ENCODE measurements around the gene AKAP7. TPM values are rescaled to one million over a fixed set of nuclear protein-coding genes. Genes with fewer than 3 reads are reported as not detected.
"Not testable (repeated sequence)": the region's sequence is repeated elsewhere in the genome, so short reads cannot be mapped to it uniquely, and the experiment has no call there.

The AKAP7 gene
- polyA plus RNA-seq, 1 donor = 53.1 TPM

GRCh38 chr6:131283466-131284175 lies 148.4 kb downstream of the AKAP7 start:
- Histone ChIP-seq H3K4me3 (ENCODE audit: low read length) (no peak overlapping the region), H3K27ac (ENCODE audit: low read length) (peak overlapping the region; percentile 91), H3K4me1 (ENCODE audit: control insufficient read depth, insufficient read depth, low read length) (peaks cover 31% of the 10 kb centered on the region), H3K9me3 (ENCODE audit: control insufficient read depth, low read depth, low read length) (no peaks in the 10 kb centered on the region), H3K27me3 (ENCODE audit: control insufficient read depth, insufficient read depth, low read length) (no peaks in the 10 kb centered on the region), H3K36me3 (ENCODE audit: control insufficient read depth, insufficient read depth, low read length) (peaks cover 8% of the 10 kb centered on the region)
- 30% methylated on average over 4 of the region's 7 CpGs for WGBS (ENCODE audit: insufficient coverage, low lambda C conversion rate)
- DNase-seq = peak; percentile 77 to 86

GRCh38 chr6:131285548-131285947 lies 150.3 kb downstream of the AKAP7 start:
- Histone ChIP-seq H3K4me3 (ENCODE audit: low read length) (no peak overlapping the region), H3K27me3 (ENCODE audit: control insufficient read depth, insufficient read depth, low read length) (no peaks in the 10 kb centered on the region), H3K36me3 (ENCODE audit: control insufficient read depth, insufficient read depth, low read length) (peaks cover 8% of the 10 kb centered on the region), H3K9me3 (ENCODE audit: control insufficient read depth, low read depth, low read length) (no peaks in the 10 kb centered on the region), H3K27ac (ENCODE audit: low read length) (no peak overlapping the region), H3K4me1 (ENCODE audit: control insufficient read depth, insufficient read depth, low read length) (peaks cover 31% of the 10 kb centered on the region)
- no CpG with 5 or more reads among the region's 1 CpG for WGBS (ENCODE audit: insufficient coverage, low lambda C conversion rate)
- no peak for DNase-seq

- no peak overlapping the region for H3K27ac ChIP-seq (ENCODE audit: low read length)
- H3K4me1 ChIP-seq (ENCODE audit: control insufficient read depth, insufficient read depth, low read length) = peaks cover 31% of the 10 kb centered on the region
- H3K9me3 ChIP-seq (ENCODE audit: control insufficient read depth, low read depth, low read length) = no peaks in the 10 kb centered on the region
- no CpG with 5 or more reads among the region's 2 CpGs for WGBS (ENCODE audit: insufficient coverage, low lambda C conversion rate)
- H3K4me3 ChIP-seq (ENCODE audit: low read length) = no peak overlapping the region
- no peak for DNase-seq
- no peaks in the 10 kb centered on the region for H3K27me3 ChIP-seq (ENCODE audit: control insufficient read depth, insufficient read depth, low read length)
- H3K36me3 ChIP-seq (ENCODE audit: control insufficient read depth, insufficient read depth, low read length) = peaks cover 8% of the 10 kb centered on the region
These were observed 151.3 kb downstream of the AKAP7 start for GRCh38 chr6:131286469-131287040.

DNA sequence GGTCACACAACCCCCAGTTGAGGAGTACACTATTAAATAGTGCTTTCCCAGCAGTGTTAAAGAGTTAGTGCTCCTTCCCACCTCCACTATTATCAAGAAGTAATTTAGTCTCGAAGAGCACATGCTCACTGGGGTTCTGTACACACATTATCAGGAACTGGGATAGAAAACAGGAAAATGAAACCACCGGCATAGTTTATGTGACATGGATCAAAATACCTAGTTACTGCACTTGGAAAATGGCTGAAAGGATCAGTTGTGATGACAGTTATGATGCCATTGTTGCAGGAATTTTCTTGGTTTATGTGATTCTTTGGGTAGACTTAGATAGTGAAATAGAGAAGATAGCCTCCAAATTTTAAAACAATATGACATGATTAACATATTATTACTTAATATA lies 152.9 kb downstream of the AKAP7 start:
- no peak overlapping the region for H3K4me3 ChIP-seq (ENCODE audit: low read length)
- no CpG with 5 or more reads among the region's 2 CpGs for WGBS (ENCODE audit: insufficient coverage, low lambda C conversion rate)
- DNase-seq = peak in 1 of 2 donors; percentile 27
- H3K4me1 ChIP-seq (ENCODE audit: control insufficient read depth, insufficient read depth, low read length) = peaks cover 30% of the 10 kb centered on the region
- no peaks in the 10 kb centered on the region for H3K27me3 ChIP-seq (ENCODE audit: control insufficient read depth, insufficient read depth, low read length)
- H3K9me3 ChIP-seq (ENCODE audit: control insufficient read depth, low read depth, low read length) = no peaks in the 10 kb centered on the region
- H3K36me3 ChIP-seq (ENCODE audit: control insufficient read depth, insufficient read depth, low read length) = peaks cover 6% of the 10 kb centered on the region
- no peak overlapping the region for H3K27ac ChIP-seq (ENCODE audit: low read length)

- Histone ChIP-seq H3K9me3 (ENCODE audit: control insufficient read depth, low read depth, low read length) (no peaks in the 10 kb centered on the region), H3K27me3 (ENCODE audit: control insufficient read depth, insufficient read depth, low read length) (no peaks in the 10 kb centered on the region), H3K36me3 (ENCODE audit: control insufficient read depth, insufficient read depth, low read length) (peaks cover 3% of the 10 kb centered on the region), H3K4me1 (ENCODE audit: control insufficient read depth, insufficient read depth, low read length) (peaks cover 22% of the 10 kb centered on the region), H3K4me3 (ENCODE audit: low read length) (no peak overlapping the region), H3K27ac (ENCODE audit: low read length) (no peak overlapping the region)
- 100% methylated on average over 1 of the region's 4 CpGs for WGBS (ENCODE audit: insufficient coverage, low lambda C conversion rate)
- no peak for DNase-seq
These were observed 155.7 kb downstream of the AKAP7 start for GRCh38 chr6:131290955-131291354.

GRCh38 chr6:131292145-131292938 lies 157.1 kb downstream of the AKAP7 start:
- no peak overlapping the region for H3K4me3 ChIP-seq (ENCODE audit: low read length)
- H3K36me3 ChIP-seq (ENCODE audit: control insufficient read depth, insufficient read depth, low read length) = no peaks in the 10 kb centered on the region
- H3K27me3 ChIP-seq (ENCODE audit: control insufficient read depth, insufficient read depth, low read length) = no peaks in the 10 kb centered on the region
- peak overlapping the region; percentile 10 for H3K27ac ChIP-seq (ENCODE audit: low read length)
- peak in 1 of 2 donors; percentile 41 for DNase-seq
- no peaks in the 10 kb centered on the region for H3K9me3 ChIP-seq (ENCODE audit: control insufficient read depth, low read depth, low read length)
- peaks cover 22% of the 10 kb centered on the region for H3K4me1 ChIP-seq (ENCODE audit: control insufficient read depth, insufficient read depth, low read length)
- WGBS (ENCODE audit: insufficient coverage, low lambda C conversion rate) = 20% methylated on average over 1 of the region's 2 CpGs

DNA sequence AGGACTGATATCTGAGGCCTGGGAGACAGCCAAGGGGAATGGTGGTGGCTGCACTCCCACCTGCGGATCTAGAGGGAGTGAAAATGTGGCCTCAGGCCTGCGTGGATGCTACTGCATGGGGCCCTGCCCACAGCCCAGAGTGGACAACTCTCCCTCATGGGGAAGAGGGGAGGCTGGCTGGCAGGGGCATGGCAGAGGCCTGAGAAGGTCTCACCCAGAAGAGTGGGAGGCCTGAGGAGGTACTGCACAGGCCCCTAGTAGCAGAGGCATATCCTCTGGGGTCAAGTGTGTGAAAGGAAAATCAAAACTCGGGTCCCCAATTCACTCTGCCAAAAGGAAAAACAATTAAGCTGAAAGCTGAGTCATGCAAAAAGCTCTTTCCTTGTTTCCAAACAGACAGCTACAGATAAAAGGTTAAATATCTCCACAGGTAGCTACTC lies 158.2 kb downstream of the AKAP7 start:
- Histone ChIP-seq H3K27me3 (ENCODE audit: control insufficient read depth, insufficient read depth, low read length) (no peaks in the 10 kb centered on the region), H3K4me3 (ENCODE audit: low read length) (no peak overlapping the region), H3K9me3 (ENCODE audit: control insufficient read depth, low read depth, low read length) (no peaks in the 10 kb centered on the region), H3K27ac (ENCODE audit: low read length) (peak overlapping the region; percentile 40), H3K36me3 (ENCODE audit: control insufficient read depth, insufficient read depth, low read length) (no peaks in the 10 kb centered on the region), H3K4me1 (ENCODE audit: control insufficient read depth, insufficient read depth, low read length) (peaks cover 22% of the 10 kb centered on the region)
- DNase-seq = peak in 1 of 2 donors; percentile 45
- WGBS (ENCODE audit: insufficient coverage, low lambda C conversion rate) = no CpG with 5 or more reads among the region's 3 CpGs

DNA sequence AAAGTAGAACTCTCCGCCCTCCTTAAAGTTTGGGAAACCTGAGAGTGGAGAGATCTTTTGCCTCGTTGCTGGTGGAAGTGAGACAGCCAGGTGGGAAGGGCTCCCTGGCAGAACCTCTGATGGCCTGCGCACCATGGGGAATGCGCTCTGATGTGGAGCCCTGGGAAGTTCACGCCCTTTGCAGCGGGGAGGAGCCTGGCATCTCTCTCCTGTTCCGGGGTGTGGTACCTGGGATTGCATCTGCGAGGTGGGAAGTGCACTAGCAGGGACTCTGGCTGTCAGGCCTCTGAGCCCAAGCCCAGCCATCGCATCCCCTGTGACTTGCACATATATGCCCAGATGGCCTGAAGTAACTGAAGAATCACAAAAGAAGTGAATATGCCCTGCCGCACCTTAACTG lies 159.8 kb downstream of the AKAP7 start:
- WGBS (ENCODE audit: insufficient coverage, low lambda C conversion rate) = no CpG with 5 or more reads among the region's 10 CpGs
- DNase-seq = no peak
- H3K4me1 ChIP-seq (ENCODE audit: control insufficient read depth, insufficient read depth, low read length) = peaks cover 22% of the 10 kb centered on the region
- no peak overlapping the region for H3K4me3 ChIP-seq (ENCODE audit: low read length)
- H3K9me3 ChIP-seq (ENCODE audit: control insufficient read depth, low read depth, low read length) = no peaks in the 10 kb centered on the region
- no peaks in the 10 kb centered on the region for H3K36me3 ChIP-seq (ENCODE audit: control insufficient read depth, insufficient read depth, low read length)
- H3K27ac ChIP-seq (ENCODE audit: low read length) = no peak overlapping the region
- no peaks in the 10 kb centered on the region for H3K27me3 ChIP-seq (ENCODE audit: control insufficient read depth, insufficient read depth, low read length)

DNA sequence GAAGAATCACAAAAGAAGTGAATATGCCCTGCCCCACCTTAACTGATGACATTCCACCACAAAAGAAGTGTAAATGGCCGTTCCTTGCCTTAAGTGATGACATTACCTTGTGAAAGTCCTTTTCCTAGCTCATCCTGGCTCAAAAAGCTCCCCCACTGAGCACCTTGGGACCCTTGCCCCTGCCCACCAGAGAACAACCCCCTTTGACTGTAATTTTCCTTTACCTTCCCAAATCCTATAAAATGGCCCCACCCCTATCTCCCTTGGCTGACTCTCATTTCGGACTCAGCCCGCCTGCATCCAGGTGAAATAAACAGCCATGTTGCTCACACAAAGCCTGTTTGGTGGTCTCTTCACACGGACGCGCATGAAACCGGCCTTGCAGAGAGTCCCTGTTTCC lies 165.6 kb downstream of the AKAP7 start:
- WGBS (ENCODE audit: insufficient coverage, low lambda C conversion rate) = 100% methylated on average over 1 of the region's 7 CpGs
- H3K27ac ChIP-seq (ENCODE audit: low read length); H3K9me3 ChIP-seq (ENCODE audit: control insufficient read depth, low read depth, low read length); H3K36me3 ChIP-seq (ENCODE audit: control insufficient read depth, insufficient read depth, low read length); DNase-seq; H3K4me3 ChIP-seq (ENCODE audit: low read length); H3K4me1 ChIP-seq (ENCODE audit: control insufficient read depth, insufficient read depth, low read length); H3K27me3 ChIP-seq (ENCODE audit: control insufficient read depth, insufficient read depth, low read length): not testable (repeated sequence)

- H3K27me3 ChIP-seq (ENCODE audit: control insufficient read depth, insufficient read depth, low read length) = no peaks in the 10 kb centered on the region
- H3K36me3 ChIP-seq (ENCODE audit: control insufficient read depth, insufficient read depth, low read length) = no peaks in the 10 kb centered on the region
- H3K4me1 ChIP-seq (ENCODE audit: control insufficient read depth, insufficient read depth, low read length) = no peaks in the 10 kb centered on the region
- 80% methylated on average over 2 of the region's 6 CpGs for WGBS (ENCODE audit: insufficient coverage, low lambda C conversion rate)
- DNase-seq = no peak
- no peaks in the 10 kb centered on the region for H3K9me3 ChIP-seq (ENCODE audit: control insufficient read depth, low read depth, low read length)
- no peak overlapping the region for H3K27ac ChIP-seq (ENCODE audit: low read length)
- no peak overlapping the region for H3K4me3 ChIP-seq (ENCODE audit: low read length)
These were observed 168.2 kb downstream of the AKAP7 start for GRCh38 chr6:131303338-131303930.

Data from large intestine (tissue), 3 donors.